ENCODE data around the gene EML5.
A peak's percentile ranks its signal among the peaks of the same experiment; 100 is the strongest.

EML5 gene

DNA sequence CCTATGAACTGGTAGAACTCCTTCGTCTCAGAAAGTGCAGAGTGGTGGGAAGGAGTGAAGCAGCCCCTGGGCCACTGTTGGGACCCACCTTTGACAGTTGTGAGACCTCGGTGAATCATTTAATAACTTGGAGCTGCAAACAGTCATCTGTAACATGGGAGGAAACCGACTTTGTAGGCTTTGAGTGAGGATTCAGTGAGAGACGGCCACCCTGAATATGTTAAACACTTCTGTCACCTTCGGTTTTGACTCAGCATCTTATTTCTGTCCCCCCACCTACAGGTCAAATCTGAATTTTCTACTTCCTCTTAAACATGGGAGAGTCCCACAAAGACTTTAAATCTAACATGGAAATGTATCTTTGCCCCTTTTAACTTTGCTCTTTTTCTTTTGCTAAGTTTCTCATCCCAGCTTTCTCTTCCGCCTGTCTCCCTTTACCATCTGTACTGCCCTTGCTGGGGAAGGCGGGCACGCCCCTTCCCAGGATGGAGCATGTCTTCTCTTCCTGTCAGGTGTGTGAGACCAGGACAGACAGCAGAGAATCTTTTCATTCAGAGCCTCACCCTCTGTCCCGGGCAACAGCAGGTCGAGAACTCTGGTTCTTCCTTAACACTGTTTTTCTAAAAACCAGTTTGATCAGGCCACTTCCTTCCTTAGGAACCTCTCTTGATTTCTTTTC is 192.9 kb downstream of the EML5 start:
- Mint-ChIP-seq H3K36me3 (peaks cover 34% of the 10 kb centered on the region), H3K27me3 (no peaks in the 10 kb centered on the region), H3K9me3 (ENCODE audit: low read depth) (no peaks in the 10 kb centered on the region), H3K27ac (peak overlapping the region; percentile 83), H3K4me1 (ENCODE audit: low read depth) (peaks cover 19% of the 10 kb centered on the region), H3K4me3 (peak overlapping the region; percentile 62)

DNA sequence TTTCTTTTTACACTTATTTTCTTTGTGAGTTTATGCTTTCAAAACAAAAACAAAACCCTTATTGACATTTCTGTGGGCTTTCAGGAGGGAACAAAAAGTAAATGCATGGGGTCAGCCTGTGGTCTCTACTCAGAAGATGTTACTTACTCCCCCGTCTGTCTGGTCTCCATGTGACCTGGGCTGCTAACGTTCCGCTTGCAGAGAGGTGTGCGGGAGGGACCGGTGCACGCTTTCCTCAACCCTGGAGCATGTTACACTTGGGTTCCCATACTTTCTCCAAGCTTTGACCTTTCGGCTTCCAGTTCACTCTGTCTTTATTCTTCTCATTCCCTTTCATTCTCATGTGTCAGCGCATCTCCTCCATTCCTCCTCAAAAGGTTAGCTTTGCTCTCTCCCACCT is 193.4 kb downstream of the EML5 start:
- Mint-ChIP-seq H3K36me3 (peaks cover 35% of the 10 kb centered on the region), H3K27me3 (no peaks in the 10 kb centered on the region), H3K9me3 (ENCODE audit: low read depth) (no peaks in the 10 kb centered on the region), H3K4me1 (ENCODE audit: low read depth) (peaks cover 19% of the 10 kb centered on the region), H3K4me3 (peak overlapping the region; percentile 62), H3K27ac (peak overlapping the region; percentile 83)

DNA sequence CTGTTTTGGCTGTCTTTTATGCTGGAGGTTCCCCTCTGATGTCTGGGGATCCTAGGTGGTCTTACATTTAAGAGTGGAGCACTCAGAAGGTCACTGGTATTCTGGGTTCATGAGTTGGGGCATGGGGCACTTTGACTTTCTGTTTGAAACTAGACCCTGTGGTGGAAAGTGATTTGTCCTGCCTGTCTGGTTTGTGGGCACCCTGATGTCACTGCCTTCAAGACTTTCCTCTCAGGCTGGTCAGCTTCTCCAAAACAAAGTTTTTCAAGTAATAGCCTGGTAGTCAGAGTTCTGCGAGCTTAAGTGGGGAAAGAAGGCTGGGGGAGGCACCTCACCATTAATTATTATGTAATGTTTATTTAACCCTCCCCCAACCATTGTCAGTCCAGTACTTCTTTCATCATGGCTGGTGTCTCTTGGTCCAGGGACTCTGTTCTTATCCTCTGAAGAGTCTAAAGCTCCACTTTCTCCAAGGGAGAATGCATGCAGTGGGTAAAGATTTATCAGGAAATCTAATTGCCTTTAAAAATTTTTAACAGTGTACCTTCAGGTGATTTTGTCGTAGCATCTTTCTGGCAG is 194.6 kb downstream of the EML5 start:
- H3K9me3 Mint-ChIP-seq (ENCODE audit: low read depth) = no peaks in the 10 kb centered on the region
- H3K27ac Mint-ChIP-seq = no peak overlapping the region
- peaks cover 29% of the 10 kb centered on the region for H3K36me3 Mint-ChIP-seq
- peaks cover 19% of the 10 kb centered on the region for H3K4me1 Mint-ChIP-seq (ENCODE audit: low read depth)
- H3K27me3 Mint-ChIP-seq = no peaks in the 10 kb centered on the region
- H3K4me3 Mint-ChIP-seq = no peak overlapping the region

DNA sequence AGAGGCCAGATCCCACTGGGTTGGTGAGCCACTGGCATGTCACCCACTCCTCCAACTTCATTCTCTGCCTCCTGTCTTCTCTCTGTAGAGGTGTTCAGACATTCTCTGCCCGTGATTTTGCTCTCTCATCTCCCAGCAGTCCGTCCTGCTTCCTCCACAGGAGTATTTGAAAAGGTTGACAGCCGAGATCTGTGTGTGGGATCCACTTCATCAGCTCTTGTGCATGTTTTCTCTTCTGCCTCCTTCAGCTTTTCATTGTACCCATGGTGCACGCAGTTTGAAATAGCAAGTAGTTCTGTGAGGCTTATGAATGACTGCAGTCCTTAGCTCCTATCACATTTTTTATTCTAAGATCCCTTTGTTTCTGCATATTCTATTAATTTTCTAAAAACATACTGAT is 195.2 kb downstream of the EML5 start:
- Mint-ChIP-seq H3K27ac (no peak overlapping the region), H3K36me3 (peaks cover 29% of the 10 kb centered on the region), H3K4me1 (ENCODE audit: low read depth) (peaks cover 19% of the 10 kb centered on the region)

DNA sequence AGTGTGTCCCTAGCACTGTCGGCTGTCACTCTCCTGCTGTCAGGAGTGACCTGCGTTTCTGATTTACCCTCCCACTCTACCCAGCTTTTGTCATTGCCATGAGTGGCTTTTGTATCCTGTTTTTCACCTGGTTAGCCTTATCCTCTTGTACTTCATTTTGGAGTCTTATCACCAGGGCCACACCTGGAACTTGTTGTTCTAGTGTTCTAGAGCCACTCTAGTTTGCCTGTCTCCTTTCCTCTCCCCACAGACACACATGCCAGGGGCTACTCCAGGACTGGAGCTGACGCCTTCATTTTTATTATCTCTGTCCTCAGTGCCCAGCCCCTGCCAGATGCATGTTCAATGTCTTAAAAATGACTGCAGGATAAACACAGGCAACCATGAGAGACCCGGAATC is 195.7 kb downstream of the EML5 start:
- Mint-ChIP-seq H3K4me1 (ENCODE audit: low read depth) (peaks cover 19% of the 10 kb centered on the region), H3K36me3 (peaks cover 29% of the 10 kb centered on the region), H3K4me3 (no peak overlapping the region), H3K9me3 (ENCODE audit: low read depth) (no peaks in the 10 kb centered on the region), H3K27ac (no peak overlapping the region), H3K27me3 (no peaks in the 10 kb centered on the region)

More for the DNA sequence above, 195.2 kb downstream of the EML5 start:
- no peak overlapping the region for H3K4me3 Mint-ChIP-seq
- H3K27me3 Mint-ChIP-seq = no peaks in the 10 kb centered on the region
- H3K9me3 Mint-ChIP-seq (ENCODE audit: low read depth) = no peaks in the 10 kb centered on the region

DNA sequence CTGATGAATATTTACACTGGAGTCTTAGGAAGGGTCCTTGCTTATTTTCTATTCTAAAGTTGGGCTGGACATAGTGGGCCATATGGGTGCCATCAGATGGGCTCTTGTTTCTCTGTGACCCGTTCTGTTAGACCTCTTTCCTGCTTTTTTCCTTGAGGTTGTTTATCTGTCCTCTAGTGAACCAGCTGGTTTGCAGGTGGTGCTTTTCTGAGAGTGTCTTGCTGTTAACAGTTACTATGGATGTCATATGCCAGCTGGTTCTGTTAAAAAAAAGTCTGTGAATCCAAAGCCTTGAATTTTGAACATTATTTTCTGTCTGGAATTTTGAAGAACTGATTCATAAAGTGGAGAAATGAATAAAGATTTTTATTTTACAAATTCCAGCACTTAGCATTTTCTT is 200.7 kb downstream of the EML5 start:
- Mint-ChIP-seq H3K27ac (no peak overlapping the region), H3K36me3 (peaks cover 13% of the 10 kb centered on the region), H3K27me3 (no peaks in the 10 kb centered on the region), H3K4me1 (ENCODE audit: low read depth) (no peaks in the 10 kb centered on the region), H3K9me3 (ENCODE audit: low read depth) (no peaks in the 10 kb centered on the region), H3K4me3 (no peak overlapping the region)

DNA sequence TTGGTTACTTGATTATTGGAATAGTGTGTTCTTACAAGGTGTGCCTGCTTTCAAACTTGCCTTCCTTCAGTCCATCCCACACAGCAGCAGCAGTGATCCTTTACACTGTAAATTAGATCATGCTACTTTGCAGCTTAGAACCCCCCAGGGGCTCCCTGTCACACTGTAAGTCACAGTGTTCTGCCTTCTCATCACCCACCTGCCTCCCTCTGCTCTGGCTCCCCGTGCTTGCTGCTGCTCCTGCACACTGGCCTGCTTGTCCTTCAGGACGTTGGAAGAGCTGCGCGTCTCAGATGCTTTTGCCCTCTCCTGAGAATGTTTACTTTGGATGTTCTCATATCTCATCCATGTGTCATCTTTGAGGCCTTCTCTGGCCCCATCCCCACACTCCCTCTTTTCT is 202.6 kb downstream of the EML5 start:
- H3K4me1 Mint-ChIP-seq (ENCODE audit: low read depth) = no peaks in the 10 kb centered on the region
- peaks cover 8% of the 10 kb centered on the region for H3K36me3 Mint-ChIP-seq
- H3K4me3 Mint-ChIP-seq = no peak overlapping the region
- no peak overlapping the region for H3K27ac Mint-ChIP-seq
- H3K27me3 Mint-ChIP-seq = no peaks in the 10 kb centered on the region
- no peaks in the 10 kb centered on the region for H3K9me3 Mint-ChIP-seq (ENCODE audit: low read depth)

DNA sequence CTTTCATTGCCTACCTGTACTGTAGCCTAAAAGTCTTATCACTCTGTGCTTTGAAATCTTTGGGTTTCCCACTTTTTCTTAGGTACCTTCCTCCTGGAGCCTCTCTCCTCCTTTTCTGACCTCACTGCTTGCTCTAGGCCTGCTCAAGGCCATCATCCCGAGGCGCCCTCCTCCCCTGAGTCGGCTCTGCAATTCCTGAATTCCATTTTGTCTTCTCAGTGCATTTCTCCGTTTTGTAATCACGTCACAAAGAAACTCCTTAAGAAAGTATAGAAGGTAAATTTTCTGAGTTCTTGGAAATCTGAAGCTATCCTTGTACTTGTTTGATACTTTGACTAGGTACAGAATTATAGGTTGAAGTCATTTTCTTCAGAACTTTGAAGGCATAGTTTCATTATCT is 204.7 kb downstream of the EML5 start:
- Mint-ChIP-seq H3K4me3 (no peak overlapping the region), H3K36me3 (peaks cover 10% of the 10 kb centered on the region), H3K9me3 (ENCODE audit: low read depth) (no peaks in the 10 kb centered on the region), H3K27me3 (no peaks in the 10 kb centered on the region), H3K27ac (no peak overlapping the region), H3K4me1 (ENCODE audit: low read depth) (no peaks in the 10 kb centered on the region)

DNA sequence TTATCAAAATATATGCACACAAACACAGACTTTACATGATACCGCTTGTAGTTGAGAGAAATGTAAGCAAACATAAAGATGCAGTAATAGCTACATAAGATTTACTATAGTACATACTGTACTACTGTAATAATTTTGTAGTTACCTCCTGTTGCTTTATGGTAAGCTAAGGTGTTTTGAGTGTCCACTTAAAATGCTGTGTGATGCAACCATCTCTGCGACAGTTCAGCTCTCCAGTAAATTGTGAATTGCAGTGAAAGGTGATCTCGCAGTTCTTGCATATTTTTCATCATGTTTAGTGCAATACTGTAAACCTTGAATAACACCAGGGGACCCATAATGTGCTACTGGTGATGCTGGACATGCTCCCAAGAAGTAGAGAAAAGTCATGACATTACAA is 208.3 kb downstream of the EML5 start:
- Mint-ChIP-seq H3K9me3 (ENCODE audit: low read depth) (no peaks in the 10 kb centered on the region), H3K27ac (no peak overlapping the region), H3K4me3 (no peak overlapping the region), H3K27me3 (no peaks in the 10 kb centered on the region), H3K4me1 (ENCODE audit: low read depth) (no peaks in the 10 kb centered on the region), H3K36me3 (peaks cover 9% of the 10 kb centered on the region)

DNA sequence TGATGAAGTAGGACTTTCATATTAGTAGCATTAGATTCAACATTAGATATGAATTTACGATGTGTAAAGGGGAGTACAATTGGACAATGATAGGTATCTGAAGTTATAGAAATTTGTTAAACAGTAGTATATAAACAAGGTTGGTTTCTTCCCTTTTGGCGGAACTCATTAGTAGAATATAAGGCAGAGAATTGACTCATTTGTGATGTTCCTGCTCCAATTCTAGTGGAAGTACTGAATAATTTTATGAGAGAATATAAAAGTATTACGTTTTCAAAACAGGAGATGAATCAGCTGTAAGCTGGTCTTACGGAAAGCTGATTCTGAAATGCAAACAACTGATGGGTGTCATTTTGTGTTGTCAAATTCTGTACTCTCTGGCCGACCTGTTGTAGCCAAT is 216.5 kb downstream of the EML5 start:
- no peaks in the 10 kb centered on the region for H3K27me3 Mint-ChIP-seq
- no peak overlapping the region for H3K27ac Mint-ChIP-seq
- peaks cover 25% of the 10 kb centered on the region for H3K36me3 Mint-ChIP-seq
- H3K4me3 Mint-ChIP-seq = no peak overlapping the region
- H3K9me3 Mint-ChIP-seq (ENCODE audit: low read depth) = no peaks in the 10 kb centered on the region
- no peaks in the 10 kb centered on the region for H3K4me1 Mint-ChIP-seq (ENCODE audit: low read depth)

DNA sequence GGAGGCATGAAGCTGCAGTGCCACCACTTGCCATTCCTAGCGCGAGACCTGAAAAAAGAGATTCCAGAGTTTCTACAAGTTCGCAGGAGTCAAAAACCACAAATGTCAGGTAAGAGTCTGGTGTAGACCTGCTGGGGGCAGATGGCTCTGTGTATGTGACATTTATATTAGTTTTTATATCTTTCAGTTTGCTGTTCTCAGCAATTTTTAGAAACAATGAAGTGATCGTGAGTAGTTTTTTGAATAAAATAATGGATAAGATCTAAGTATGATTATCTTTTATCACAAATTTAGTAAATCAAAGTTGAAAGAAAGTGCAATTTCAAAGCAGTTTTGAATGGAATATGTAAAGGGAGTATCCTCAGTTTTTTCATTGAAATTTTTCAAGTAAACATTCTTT is 220.6 kb downstream of the EML5 start:
- Mint-ChIP-seq H3K27me3 (no peaks in the 10 kb centered on the region), H3K4me3 (no peak overlapping the region), H3K36me3 (peaks cover 23% of the 10 kb centered on the region), H3K4me1 (ENCODE audit: low read depth) (peaks cover 2% of the 10 kb centered on the region), H3K27ac (no peak overlapping the region), H3K9me3 (ENCODE audit: low read depth) (no peaks in the 10 kb centered on the region)

DNA sequence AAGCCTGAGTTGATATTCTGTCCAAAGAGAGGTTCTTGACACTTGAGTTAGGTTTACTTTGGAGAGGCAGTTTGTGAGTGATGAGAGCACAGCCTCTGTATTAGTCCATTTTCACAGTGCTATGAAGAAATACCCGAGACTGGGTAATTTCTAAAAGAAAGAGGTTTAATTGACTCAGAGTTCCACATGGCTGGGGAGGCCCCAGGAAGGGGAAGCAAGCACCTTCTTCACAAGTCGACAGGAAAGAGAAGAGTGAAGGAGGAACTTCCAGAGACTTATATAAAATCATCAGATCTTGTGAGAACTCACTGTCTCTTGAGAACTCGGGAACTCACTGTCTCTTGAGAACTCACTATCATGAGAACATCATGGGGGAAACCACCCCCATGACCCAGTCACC is 224.6 kb downstream of the EML5 start:
- H3K27me3 Mint-ChIP-seq = no peaks in the 10 kb centered on the region
- H3K9me3 Mint-ChIP-seq (ENCODE audit: low read depth) = no peaks in the 10 kb centered on the region
- no peak overlapping the region for H3K4me3 Mint-ChIP-seq
- H3K27ac Mint-ChIP-seq = no peak overlapping the region
- peaks cover 16% of the 10 kb centered on the region for H3K36me3 Mint-ChIP-seq
- peaks cover 19% of the 10 kb centered on the region for H3K4me1 Mint-ChIP-seq (ENCODE audit: low read depth)

DNA sequence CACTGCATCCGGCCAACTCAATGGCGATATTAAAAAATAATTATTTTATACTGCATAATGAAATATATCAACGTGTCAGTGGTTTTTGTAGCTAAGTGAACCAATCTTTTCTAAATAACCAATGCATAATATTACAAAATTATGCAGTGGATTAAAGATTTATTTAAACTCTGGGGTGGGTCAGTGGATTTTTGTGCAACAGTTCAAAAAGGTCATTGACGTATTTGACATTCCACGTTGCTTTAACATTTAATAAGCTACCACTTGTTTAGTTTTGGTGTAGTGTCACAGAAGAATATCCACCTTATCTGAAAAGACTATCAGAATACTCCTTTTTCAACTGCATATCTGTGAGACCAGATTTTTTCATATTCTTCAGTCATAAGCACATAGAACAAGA is 227.3 kb downstream of the EML5 start:
- Mint-ChIP-seq H3K27ac (no peak overlapping the region), H3K9me3 (ENCODE audit: low read depth) (no peaks in the 10 kb centered on the region), H3K36me3 (peaks cover 8% of the 10 kb centered on the region), H3K4me1 (ENCODE audit: low read depth) (peaks cover 29% of the 10 kb centered on the region), H3K4me3 (no peak overlapping the region), H3K27me3 (no peaks in the 10 kb centered on the region)

DNA sequence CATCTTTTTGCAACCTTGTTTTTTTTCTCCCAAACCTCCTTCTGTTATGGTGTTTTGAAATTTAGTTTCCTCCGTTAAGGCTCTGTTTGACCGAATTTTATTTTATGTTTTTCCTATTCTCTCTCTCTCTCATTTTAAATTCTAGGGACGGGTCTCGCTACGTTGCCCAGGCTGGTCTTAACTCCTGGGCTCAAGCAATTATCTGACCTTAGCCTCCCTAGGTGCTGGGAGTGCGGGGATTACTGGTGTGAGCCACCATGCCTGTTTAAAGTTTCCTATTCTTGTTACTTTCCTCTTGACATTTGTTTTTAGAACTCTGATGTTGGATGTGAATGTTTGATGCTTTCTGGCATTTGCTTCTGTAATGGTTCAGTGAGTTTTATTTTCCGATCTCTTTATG is 228.9 kb downstream of the EML5 start:
- Mint-ChIP-seq H3K36me3 (peaks cover 6% of the 10 kb centered on the region), H3K27ac (peak overlapping the region; percentile 84), H3K4me3 (peak overlapping the region; percentile 98), H3K9me3 (ENCODE audit: low read depth) (no peaks in the 10 kb centered on the region), H3K4me1 (ENCODE audit: low read depth) (peaks cover 37% of the 10 kb centered on the region), H3K27me3 (peaks cover 2% of the 10 kb centered on the region)

DNA sequence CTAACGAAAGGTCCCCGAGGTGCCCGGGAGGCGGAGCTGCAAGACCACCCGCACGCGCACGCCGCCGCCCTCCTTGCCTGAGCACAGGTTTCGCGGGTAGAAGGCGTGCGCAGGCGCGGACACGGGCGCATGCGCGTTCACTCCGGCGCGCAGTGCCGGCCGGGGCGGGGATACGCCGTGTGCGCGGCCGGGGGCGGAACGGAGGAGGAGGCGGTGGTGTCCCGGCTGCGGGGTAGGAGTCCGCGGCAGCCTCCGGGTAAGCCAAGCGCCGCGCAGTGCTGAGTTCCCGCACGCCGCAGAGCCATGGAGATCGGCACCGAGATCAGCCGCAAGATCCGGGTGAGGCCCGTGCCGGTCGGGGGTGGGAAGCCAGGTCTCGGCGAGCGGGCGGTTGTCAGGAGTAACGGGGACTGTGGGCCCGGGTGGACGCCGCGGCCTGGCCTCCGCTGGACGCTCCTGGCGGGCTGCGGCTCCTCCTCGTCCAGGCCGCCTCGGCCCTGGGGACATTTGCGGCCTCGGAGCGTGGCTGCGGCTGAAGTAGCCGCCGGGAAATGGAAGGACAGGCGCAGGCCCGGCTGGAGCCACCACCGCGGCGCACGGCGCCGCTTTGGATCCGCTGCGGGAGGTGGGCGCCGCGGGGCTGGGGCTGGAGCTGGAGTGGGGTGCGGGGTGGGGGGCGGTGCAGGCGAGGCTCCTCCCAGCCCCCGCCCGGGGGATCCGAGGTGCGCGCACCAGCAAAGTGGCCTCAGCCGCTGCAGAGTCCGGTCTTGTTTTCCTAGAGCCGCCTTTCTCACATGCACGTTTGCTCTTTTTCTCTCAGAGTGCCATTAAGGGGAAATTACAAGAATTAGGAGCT is 229.7 kb downstream of the EML5 start, which contains the start of gene ZC3H14:
Gene ZC3H14 (plus strand): TSS at position 207 of the 856 bp plus-strand sequence. CDS start 97 bp downstream, at position 304.
- H3K27ac Mint-ChIP-seq = peak within 1 kb of the TSS; percentile 84
- H3K9me3 Mint-ChIP-seq (ENCODE audit: low read depth) = no peaks in the 10 kb centered on the region
- peaks cover 39% of the 10 kb centered on the region for H3K4me1 Mint-ChIP-seq (ENCODE audit: low read depth)
- peaks cover 2% of the 10 kb centered on the region for H3K36me3 Mint-ChIP-seq
- peaks cover 2% of the 10 kb centered on the region for H3K27me3 Mint-ChIP-seq
- peak within 1 kb of the TSS; percentile 98 for H3K4me3 Mint-ChIP-seq

Measured in activated naive CD8-positive, alpha-beta T cell (primary cell).